H9 (cell line): ENCODE measurements around the gene TMEM26. TPM values are rescaled to one million over a fixed set of nuclear protein-coding genes. Genes with fewer than 3 reads are reported as not detected.

ENCODE experiments used
- DNase-seq: peaks from one replicate; pipeline ENCODE4 v3.0.0-alpha.2; 2017
- H2AFZ ChIP-seq: one replicate; pipeline ENCODE4 v1.6.1; 2013; ENCODE audit warnings: mild to moderate bottlenecking, low read length, control low read depth, moderate library complexity
- H2AK5ac ChIP-seq: 2 replicates; pipeline ENCODE4 v1.6.1; 2013; ENCODE audit warnings: low read length, control low read depth, mixed read lengths; ENCODE audit not compliant: insufficient read length
- H2BK120ac ChIP-seq: one replicate; pipeline ENCODE4 v1.6.1; 2013; ENCODE audit warnings: low read depth, mild to moderate bottlenecking, low read length, control low read depth, inconsistent platforms; ENCODE audit not compliant: poor library complexity, severe bottlenecking
- H2BK12ac ChIP-seq: 2 replicates; pipeline ENCODE4 v1.6.1; 2013; ENCODE audit warnings: low read length, control low read depth, mixed read lengths, low read depth; ENCODE audit not compliant: insufficient read length
- H2BK15ac ChIP-seq: 2 replicates; pipeline ENCODE4 v1.6.1; 2013; ENCODE audit warnings: low read depth, low read length, control low read depth
- H2BK20ac ChIP-seq: one replicate; pipeline ENCODE4 v1.6.1; 2013; ENCODE audit warnings: low read depth, mild to moderate bottlenecking, low read length, control low read depth, inconsistent platforms; ENCODE audit not compliant: poor library complexity, severe bottlenecking
- H2BK5ac ChIP-seq: 2 replicates; pipeline ENCODE4 v1.6.1; 2013; ENCODE audit warnings: low read length, control low read depth, mixed read lengths; ENCODE audit not compliant: insufficient read length
- H3K14ac ChIP-seq: 2 replicates; pipeline ENCODE4 v1.6.1; 2013; ENCODE audit warnings: low read length, control low read depth; ENCODE audit not compliant: insufficient read depth
- H3K18ac ChIP-seq: 2 replicates; pipeline ENCODE4 v1.6.1; 2013; ENCODE audit warnings: low read depth, mild to moderate bottlenecking, mixed read lengths, low read length, control low read depth; ENCODE audit not compliant: insufficient read length
- H3K23ac ChIP-seq: 2 replicates; pipeline ENCODE4 v1.6.1; 2013; ENCODE audit warnings: low read length, control low read depth, mixed read lengths, low read depth; ENCODE audit not compliant: insufficient read length
- H3K23me2 ChIP-seq: 2 replicates; pipeline ENCODE4 v1.6.1; 2013; ENCODE audit warnings: low read depth, mild to moderate bottlenecking, mixed read lengths, low read length, control low read depth; ENCODE audit not compliant: insufficient read length, poor library complexity, severe bottlenecking
- H3K27ac ChIP-seq: 2 replicates; pipeline ENCODE4 v1.5.1; 2013; ENCODE audit warnings: low read length, control low read depth, mixed read lengths, low read depth; ENCODE audit not compliant: insufficient read length
- H3K27me3 ChIP-seq: 2 replicates; pipeline ENCODE4 v1.6.1; 2013; ENCODE audit warnings: low read length, control low read depth, inconsistent platforms; ENCODE audit not compliant: insufficient read depth
- H3K4ac ChIP-seq: 2 replicates; pipeline ENCODE4 v1.6.1; 2013; ENCODE audit warnings: low read depth, mild to moderate bottlenecking, control low read depth, inconsistent platforms, low read length, moderate library complexity
- H3K4me1 ChIP-seq: 2 replicates; pipeline ENCODE4 v1.6.1; 2013; ENCODE audit warnings: low read length, control low read depth, inconsistent platforms; ENCODE audit not compliant: insufficient read depth
- H3K4me2 ChIP-seq: 2 replicates; pipeline ENCODE4 v1.6.1; 2013; ENCODE audit warnings: low read length, control low read depth, mixed read lengths; ENCODE audit not compliant: insufficient read length, insufficient read depth
- H3K56ac ChIP-seq: 2 replicates; pipeline ENCODE4 v1.6.1; 2013; ENCODE audit warnings: low read depth, mild to moderate bottlenecking, mixed read lengths, low read length, control low read depth; ENCODE audit not compliant: insufficient read length
- H3K79me1 ChIP-seq: 2 replicates; pipeline ENCODE4 v1.6.1; 2013; ENCODE audit warnings: low read depth, mild to moderate bottlenecking, moderate library complexity, low read length, control low read depth, inconsistent platforms; ENCODE audit not compliant: insufficient read depth, poor library complexity, severe bottlenecking
- H3K79me2 ChIP-seq: 2 replicates; pipeline ENCODE4 v1.6.1; 2013; ENCODE audit warnings: low read length, control low read depth, inconsistent platforms; ENCODE audit not compliant: insufficient read depth
- H3K9ac ChIP-seq: 2 replicates; pipeline ENCODE4 v1.6.1; 2013; ENCODE audit warnings: low read length, control low read depth, mixed read lengths; ENCODE audit not compliant: insufficient read length; ENCODE audit errors: extremely low read depth
- H3K9me3 ChIP-seq: one replicate; pipeline ENCODE4 v1.6.1; 2013; ENCODE audit warnings: low read depth, low read length, inconsistent platforms; ENCODE audit not compliant: control insufficient read depth
- H3T11ph ChIP-seq: one replicate; pipeline ENCODE4 v1.6.1; 2013; ENCODE audit warnings: mild to moderate bottlenecking, low read length, control low read depth, inconsistent platforms
- H4K20me1 ChIP-seq: one replicate; pipeline ENCODE4 v1.6.1; 2013; ENCODE audit not compliant: control insufficient read depth, insufficient read length, insufficient read depth
- H4K5ac ChIP-seq: 2 replicates; pipeline ENCODE4 v1.6.1; 2013; ENCODE audit warnings: low read depth, mild to moderate bottlenecking, mixed read lengths, low read length, control low read depth; ENCODE audit not compliant: insufficient read length
- H4K8ac ChIP-seq: replicated peaks from 2 replicates; pipeline ENCODE4 v1.6.1; 2013; ENCODE audit warnings: low read length, control low read depth, mixed read lengths, low read depth; ENCODE audit not compliant: insufficient read length
- H4K91ac ChIP-seq: 2 replicates; pipeline ENCODE4 v1.6.1; 2013; ENCODE audit warnings: low read depth, mild to moderate bottlenecking, moderate library complexity, mixed read lengths, low read length, control low read depth; ENCODE audit not compliant: insufficient read length
- H3K27ac Mint-ChIP-seq, 3 experiments: 2 replicates in 2 of 3; 3 replicates in 1 of 3; pipeline ENCODE4 v1.8.0; 2020 to 2021; ENCODE audit warnings: mixed read lengths in 3 of 3, mild to moderate bottlenecking in 1 of 3, moderate library complexity in 1 of 3
- H3K27me3 Mint-ChIP-seq: 2 replicates; pipeline ENCODE4 v1.8.0; 2021; ENCODE audit warnings: low read depth, mild to moderate bottlenecking, moderate library complexity, mixed read lengths
- H3K36me3 Mint-ChIP-seq, 3 experiments: 2 replicates in 2 of 3; 3 replicates in 1 of 3; pipeline ENCODE4 v1.8.0; 2020 to 2021; ENCODE audit warnings: low read depth in 3 of 3, mixed read lengths in 3 of 3; ENCODE audit not compliant: insufficient read depth in 1 of 3
- H3K4me1 Mint-ChIP-seq, 2 experiments: 2 replicates each; pipeline ENCODE4 v1.8.0; 2020; ENCODE audit warnings: mixed read lengths in 2 of 2
- H3K4me3 Mint-ChIP-seq, 2 experiments: 2 replicates in 1 of 2; 3 replicates in 1 of 2; pipeline ENCODE4 v1.8.0; 2020 to 2021; ENCODE audit warnings: mild to moderate bottlenecking in 2 of 2, mixed read lengths in 2 of 2, moderate library complexity in 1 of 2
- H3K9me3 Mint-ChIP-seq, 2 experiments: 2 replicates in 1 of 2; 3 replicates in 1 of 2; pipeline ENCODE4 v1.8.0; 2020; ENCODE audit warnings: mild to moderate bottlenecking in 2 of 2, mixed read lengths in 2 of 2, moderate library complexity in 1 of 2
- WGBS: extraction: QIAGEN DNeasy Blood & Tissue Kit; methylation state at CpG from one replicate; pipeline ENCODE4 v1.1.7; 2013; ENCODE audit warnings: missing lambda C conversion rate, low lambda C conversion rate, mixed read lengths; ENCODE audit not compliant: insufficient read length; ENCODE audit errors: extremely low coverage; 5-methylcytosine and 5-hydroxymethylcytosine counted together
- total RNA-seq: library from RNA; stranded (reverse); gene quantifications from 2 replicates; pipeline ENCODE4 v1.2.1, GENCODE V29; 2021
- TF ChIP-seq, protein P1 (sequence below): fragments of 200-600 bp; sonication (generic); conservative IDR thresholded peaks from 3 replicates; pipeline ENCODE4 v1.8.0; 2021; ENCODE audit warnings: antibody characterized with exemption, mild to moderate bottlenecking

Gene TMEM26
- total RNA-seq, 1 experiment from 2014 or later, result 0.15 TPM

DNA sequence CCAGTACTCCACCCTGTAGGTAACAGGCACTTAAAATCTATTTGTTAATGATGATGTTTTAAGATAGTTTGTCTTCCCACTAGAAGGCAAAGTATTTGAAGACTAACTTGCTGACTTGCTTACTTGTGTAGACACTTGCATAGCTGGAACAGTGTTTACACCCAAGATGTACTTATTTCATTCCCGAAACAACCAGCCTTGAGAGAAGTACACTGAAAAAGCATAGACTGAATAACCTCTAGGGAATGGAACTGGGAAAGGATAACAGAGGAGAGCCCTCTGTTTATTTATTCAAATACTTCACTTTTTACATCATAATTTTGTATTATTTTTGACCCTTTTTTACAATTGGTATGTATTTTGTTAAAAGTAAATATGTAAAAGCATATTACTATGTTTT lies 33.1 kb upstream of the TMEM26 start:
- no peak overlapping the region for H3K4me3 Mint-ChIP-seq
- no peaks in the 10 kb centered on the region for H3K9me3 ChIP-seq
- no peak overlapping the region for H2BK15ac ChIP-seq
- H3K27ac Mint-ChIP-seq, result no peak overlapping the region
- peaks cover 24 to 38% of the 10 kb centered on the region in 2 experiments for H3K4me1 Mint-ChIP-seq
- H2BK12ac ChIP-seq, result no peak overlapping the region
- H3K27me3 Mint-ChIP-seq, result no peaks in the 10 kb centered on the region
- no peak overlapping the region for H3K56ac ChIP-seq
- H3K27me3 ChIP-seq, result no peaks in the 10 kb centered on the region
- no peak overlapping the region for H3K4me2 ChIP-seq
- no peaks in the 10 kb centered on the region for H3K23me2 ChIP-seq
- no peak overlapping the region for H3K18ac ChIP-seq
- WGBS, result no CpG with 5 or more reads among the region's 1 CpG
- no peak overlapping the region for H3K4ac ChIP-seq
- no peak overlapping the region for H4K5ac ChIP-seq
- no peak for DNase-seq
- no peaks in the 10 kb centered on the region for H4K20me1 ChIP-seq
- H3K27ac ChIP-seq, result no peak overlapping the region
- no peak overlapping the region for H4K91ac ChIP-seq
- no peak overlapping the region for H4K8ac ChIP-seq
- H3K14ac ChIP-seq, result no peak overlapping the region
- no peak overlapping the region for H3K23ac ChIP-seq
- peaks cover 14 to 16% of the 10 kb centered on the region in 2 experiments for H3K9me3 Mint-ChIP-seq
- no peak overlapping the region for H3K9ac ChIP-seq
- TF ChIP-seq, protein P1, sequence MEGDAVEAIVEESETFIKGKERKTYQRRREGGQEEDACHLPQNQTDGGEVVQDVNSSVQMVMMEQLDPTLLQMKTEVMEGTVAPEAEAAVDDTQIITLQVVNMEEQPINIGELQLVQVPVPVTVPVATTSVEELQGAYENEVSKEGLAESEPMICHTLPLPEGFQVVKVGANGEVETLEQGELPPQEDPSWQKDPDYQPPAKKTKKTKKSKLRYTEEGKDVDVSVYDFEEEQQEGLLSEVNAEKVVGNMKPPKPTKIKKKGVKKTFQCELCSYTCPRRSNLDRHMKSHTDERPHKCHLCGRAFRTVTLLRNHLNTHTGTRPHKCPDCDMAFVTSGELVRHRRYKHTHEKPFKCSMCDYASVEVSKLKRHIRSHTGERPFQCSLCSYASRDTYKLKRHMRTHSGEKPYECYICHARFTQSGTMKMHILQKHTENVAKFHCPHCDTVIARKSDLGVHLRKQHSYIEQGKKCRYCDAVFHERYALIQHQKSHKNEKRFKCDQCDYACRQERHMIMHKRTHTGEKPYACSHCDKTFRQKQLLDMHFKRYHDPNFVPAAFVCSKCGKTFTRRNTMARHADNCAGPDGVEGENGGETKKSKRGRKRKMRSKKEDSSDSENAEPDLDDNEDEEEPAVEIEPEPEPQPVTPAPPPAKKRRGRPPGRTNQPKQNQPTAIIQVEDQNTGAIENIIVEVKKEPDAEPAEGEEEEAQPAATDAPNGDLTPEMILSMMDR, result no peak
- H3K79me1 ChIP-seq, result no peaks in the 10 kb centered on the region
- no peak overlapping the region for H2AFZ ChIP-seq
- H2AK5ac ChIP-seq, result no peak overlapping the region
- H3K4me1 ChIP-seq, result peaks cover 8% of the 10 kb centered on the region; the same call in 1 of the 2 replicates
- H2BK120ac ChIP-seq, result no peak overlapping the region
- H3K79me2 ChIP-seq, result no peaks in the 10 kb centered on the region
- no peak overlapping the region for H3T11ph ChIP-seq
- H3K36me3 Mint-ChIP-seq, result peaks cover 3 to 16% (median 14%) of the 10 kb centered on the region in 3 experiments; a peak in 6 of 7 replicates
- H2BK5ac ChIP-seq, result no peak overlapping the region
- H2BK20ac ChIP-seq, result no peak overlapping the region
